NCI-H128 (cell line): ENCODE measurements around the gene SPRR2G.
"Not testable (repeated sequence)": the region's sequence is repeated elsewhere in the genome, so short reads cannot be mapped to it uniquely, and the experiment has no call there.

Experiments used
- DNase-seq: peaks from one replicate; lab custom pipeline; 2025; ENCODE audit not compliant: unreplicated experiment; lab: John Stamatoyannopoulos, UW

The SPRR2G gene

DNA sequence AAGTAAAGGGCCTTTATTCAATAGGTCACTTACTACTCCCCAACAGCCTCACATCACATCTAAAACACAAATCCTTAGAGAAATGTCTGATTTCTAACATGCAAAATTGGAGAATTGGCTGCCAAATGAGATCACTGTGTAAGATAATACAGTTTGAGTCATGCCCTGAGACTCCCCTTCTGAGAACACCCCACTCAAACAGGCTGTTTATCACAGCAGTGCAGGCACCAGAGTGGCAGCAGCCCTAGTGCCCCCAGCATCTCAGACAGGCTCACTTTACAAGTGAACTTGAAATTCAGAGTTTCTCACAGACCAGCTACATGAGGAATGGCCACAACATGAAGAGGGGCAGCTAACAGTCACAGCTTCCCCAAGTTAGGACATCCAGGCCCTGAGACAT, 35.4 kb downstream of the SPRR2G start:
- DNase-seq = not testable (repeated sequence)

DNA sequence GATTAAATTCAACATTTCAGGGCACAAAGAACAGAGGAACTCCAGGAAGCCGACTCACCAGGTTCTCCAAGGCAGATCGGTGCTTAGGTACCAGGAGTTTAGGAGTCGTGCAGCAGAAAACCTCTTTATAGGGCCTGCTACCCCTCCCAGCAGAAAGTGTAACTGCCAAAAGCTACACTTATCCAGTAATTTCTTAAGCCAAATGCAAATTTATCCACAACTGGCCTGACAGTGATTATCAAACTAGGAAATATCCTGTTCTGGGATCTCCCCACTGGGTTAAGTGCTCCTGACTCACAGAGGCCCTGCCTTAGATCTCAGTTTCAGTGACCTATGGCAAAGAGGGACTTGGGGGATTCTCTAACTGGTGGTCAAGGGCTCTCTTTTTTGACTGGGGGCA, 37.3 kb downstream of the SPRR2G start, which contains the start of gene SPRR2F:
TSS of gene SPRR2F (minus strand) at position 101 of the 400 bp plus-strand sequence. CDS start 783 bp downstream, outside the sequence.
- no peak for DNase-seq

DNA sequence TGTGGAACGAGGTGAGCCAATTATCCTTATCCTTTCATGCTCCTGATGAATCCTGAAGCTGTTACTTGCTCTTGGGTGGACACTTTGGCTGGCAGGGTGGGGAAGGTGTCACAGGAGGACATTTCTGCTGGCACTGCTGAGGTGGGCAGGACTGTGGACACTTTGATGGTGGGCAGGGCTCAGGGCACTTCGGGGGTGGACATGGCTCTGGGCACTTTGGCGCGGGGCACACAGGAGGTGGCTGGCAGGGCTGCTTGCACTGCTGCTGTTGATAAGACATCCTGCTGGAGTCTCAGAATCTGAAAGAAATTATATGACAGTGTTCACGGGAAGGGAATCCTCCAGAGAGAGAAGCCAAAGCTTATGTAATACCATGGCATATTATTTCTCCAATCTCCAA, 38.2 kb downstream of the SPRR2G start:
- DNase-seq = not testable (repeated sequence)

DNA sequence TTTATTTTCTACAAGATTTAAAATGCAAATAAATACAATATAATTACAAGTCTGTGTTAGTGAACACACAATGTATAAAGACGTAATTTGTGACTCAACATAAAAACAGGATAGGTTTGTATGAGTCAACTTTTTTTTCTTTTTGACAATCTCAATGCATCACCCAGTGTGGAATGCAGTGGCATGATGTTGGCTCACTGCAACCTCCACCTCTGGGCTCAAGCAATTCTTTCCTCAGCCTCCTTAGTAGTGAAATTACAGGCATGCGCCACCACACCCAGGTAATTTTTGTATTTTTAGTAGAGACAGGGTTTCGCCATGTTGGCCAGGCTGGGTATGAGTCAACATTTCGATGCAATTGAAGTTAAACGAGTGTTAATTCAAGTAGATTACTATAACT, 50.4 kb downstream of the SPRR2G start:
- DNase-seq = no peak
